Measurements from ENCODE around the gene KRTAP20-1. TPM values are rescaled to one million over a fixed set of nuclear protein-coding genes. Genes with fewer than 3 reads are reported as not detected.

Gene KRTAP20-1
- total RNA-seq, 2 donors from 2014 or later = not detected

GRCh38 chr21:30634906-30635305, 18.7 kb downstream of the KRTAP20-1 start, which contains the start of gene KRTAP20-2:
Gene KRTAP20-2 (plus strand): TSS chr21:30635206. CDS start chr21:30635264, 58 bp downstream.
- TF ChIP-seq, protein P1, sequence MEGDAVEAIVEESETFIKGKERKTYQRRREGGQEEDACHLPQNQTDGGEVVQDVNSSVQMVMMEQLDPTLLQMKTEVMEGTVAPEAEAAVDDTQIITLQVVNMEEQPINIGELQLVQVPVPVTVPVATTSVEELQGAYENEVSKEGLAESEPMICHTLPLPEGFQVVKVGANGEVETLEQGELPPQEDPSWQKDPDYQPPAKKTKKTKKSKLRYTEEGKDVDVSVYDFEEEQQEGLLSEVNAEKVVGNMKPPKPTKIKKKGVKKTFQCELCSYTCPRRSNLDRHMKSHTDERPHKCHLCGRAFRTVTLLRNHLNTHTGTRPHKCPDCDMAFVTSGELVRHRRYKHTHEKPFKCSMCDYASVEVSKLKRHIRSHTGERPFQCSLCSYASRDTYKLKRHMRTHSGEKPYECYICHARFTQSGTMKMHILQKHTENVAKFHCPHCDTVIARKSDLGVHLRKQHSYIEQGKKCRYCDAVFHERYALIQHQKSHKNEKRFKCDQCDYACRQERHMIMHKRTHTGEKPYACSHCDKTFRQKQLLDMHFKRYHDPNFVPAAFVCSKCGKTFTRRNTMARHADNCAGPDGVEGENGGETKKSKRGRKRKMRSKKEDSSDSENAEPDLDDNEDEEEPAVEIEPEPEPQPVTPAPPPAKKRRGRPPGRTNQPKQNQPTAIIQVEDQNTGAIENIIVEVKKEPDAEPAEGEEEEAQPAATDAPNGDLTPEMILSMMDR (IDR thresholded peaks at IDR 0.05) = no peak
- no peaks in the 10 kb centered on the region for H3K27me3 ChIP-seq (replicated peaks; ENCODE audit: insufficient read depth)
- no peaks in the 10 kb centered on the region for H3K9me3 ChIP-seq
- no peak within 1 kb of the TSS for H3K4me3 ChIP-seq
- no peak for DNase-seq (ENCODE audit: low spot score)
- no peaks in the 10 kb centered on the region for H3K4me1 ChIP-seq (ENCODE audit: control insufficient read depth in 1 of 2, low read depth in 2 of 2)
- no peak within 1 kb of the TSS for H3K27ac ChIP-seq
- ATAC-seq (ENCODE audit: insufficient number of reproducible peaks, low FRiP score, low read depth) = no peak
- H3K36me3 ChIP-seq = no peaks in the 10 kb centered on the region

GRCh38 chr21:30638686-30639085, 22.5 kb downstream of the KRTAP20-1 start:
- H3K36me3 ChIP-seq = no peaks in the 10 kb centered on the region
- H3K27me3 ChIP-seq (replicated peaks; ENCODE audit: insufficient read depth) = no peaks in the 10 kb centered on the region
- no peak for DNase-seq (ENCODE audit: low spot score)
- H3K4me3 ChIP-seq = no peak overlapping the region
- H3K4me1 ChIP-seq (ENCODE audit: control insufficient read depth in 1 of 2, low read depth in 2 of 2) = no peaks in the 10 kb centered on the region
- no peak overlapping the region for H3K27ac ChIP-seq
- TF ChIP-seq, protein P1 (IDR thresholded peaks at IDR 0.05) = no peak
- no peaks in the 10 kb centered on the region for H3K9me3 ChIP-seq
- no peak for ATAC-seq (ENCODE audit: insufficient number of reproducible peaks, low FRiP score, low read depth)

- ATAC-seq (ENCODE audit: insufficient number of reproducible peaks, low FRiP score, low read depth) (no peak), DNase-seq (ENCODE audit: low spot score) (no peak)
- TF ChIP-seq, protein P1 (IDR thresholded peaks at IDR 0.05) = no peak
Measured at GRCh38 chr21:30642564-30642963, 26.3 kb downstream of the KRTAP20-1 start, which contains the start of gene KRTAP20-3. Gene KRTAP20-3 (plus strand): TSS chr21:30642864.

GRCh38 chr21:30646904-30647414, 30.7 kb downstream of the KRTAP20-1 start:
- no peaks in the 10 kb centered on the region for H3K9me3 ChIP-seq
- H3K4me1 ChIP-seq (ENCODE audit: control insufficient read depth in 1 of 2, low read depth in 2 of 2) = no peaks in the 10 kb centered on the region
- no peaks in the 10 kb centered on the region for H3K36me3 ChIP-seq
- TF ChIP-seq, protein P1 (IDR thresholded peaks at IDR 0.05) = no peak
- H3K4me3 ChIP-seq = no peak overlapping the region
- H3K27me3 ChIP-seq (replicated peaks; ENCODE audit: insufficient read depth) = no peaks in the 10 kb centered on the region
- no peak overlapping the region for H3K27ac ChIP-seq
- no peak for DNase-seq (ENCODE audit: low spot score)
- ATAC-seq (ENCODE audit: insufficient number of reproducible peaks, low FRiP score, low read depth) = no peak

More at GRCh38 chr21:30642564-30642963, 26.3 kb downstream of the KRTAP20-1 start, which contains the start of gene KRTAP20-3:
- Histone ChIP-seq H3K4me3 (no peak within 1 kb of the TSS), H3K27ac (no peak within 1 kb of the TSS), H3K27me3 (replicated peaks; ENCODE audit: insufficient read depth) (no peaks in the 10 kb centered on the region), H3K4me1 (ENCODE audit: control insufficient read depth in 1 of 2, low read depth in 2 of 2) (no peaks in the 10 kb centered on the region), H3K9me3 (no peaks in the 10 kb centered on the region), H3K36me3 (no peaks in the 10 kb centered on the region)

DNA sequence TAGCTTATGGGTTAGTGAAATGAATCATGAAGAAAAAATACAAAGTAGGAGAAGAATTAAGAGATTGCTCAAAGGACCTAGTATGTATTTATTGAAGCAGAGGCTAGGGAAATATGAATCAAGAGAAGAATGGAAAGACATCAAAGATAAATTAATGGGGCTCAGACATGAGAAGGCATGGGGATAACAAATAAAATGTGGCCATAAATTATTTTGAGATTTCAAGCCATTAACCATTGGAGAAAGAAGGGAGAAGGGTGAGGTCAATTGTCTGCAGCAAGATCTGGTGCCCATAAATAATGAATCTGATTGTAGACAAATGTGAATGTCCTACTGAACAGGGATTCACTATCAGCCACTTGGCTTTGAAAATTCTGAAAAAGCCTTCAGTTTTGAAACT, 36.7 kb downstream of the KRTAP20-1 start:
- Histone ChIP-seq H3K27me3 (replicated peaks; ENCODE audit: insufficient read depth) (no peaks in the 10 kb centered on the region), H3K4me1 (ENCODE audit: control insufficient read depth in 1 of 2, low read depth in 2 of 2) (no peaks in the 10 kb centered on the region), H3K36me3 (no peaks in the 10 kb centered on the region), H3K4me3 (no peak overlapping the region), H3K9me3 (no peaks in the 10 kb centered on the region), H3K27ac (no peak overlapping the region)
- TF ChIP-seq, protein P1 (IDR thresholded peaks at IDR 0.05) = no peak
- no peak for DNase-seq (ENCODE audit: low spot score)
- no peak for ATAC-seq (ENCODE audit: insufficient number of reproducible peaks, low FRiP score, low read depth)

Other genes with a start within 250 kb of the KRTAP20-1 start
- not detected for gene KRTAP13-2, start 244.2 kb upstream of the KRTAP20-1 start, total RNA-seq
- gene KRTAP13-1, start 220.4 kb upstream of the KRTAP20-1 start, total RNA-seq = not detected
- gene KRTAP13-3, start 190.5 kb upstream of the KRTAP20-1 start, total RNA-seq = not detected
- gene KRTAP13-4, start 186.2 kb upstream of the KRTAP20-1 start, total RNA-seq = not detected
- gene KRTAP15-1, start 176.2 kb upstream of the KRTAP20-1 start, total RNA-seq = not detected
- gene KRTAP19-1, start 136.1 kb upstream of the KRTAP20-1 start, total RNA-seq = not detected
- not detected for gene KRTAP19-2, start 129.0 kb upstream of the KRTAP20-1 start, total RNA-seq
- gene KRTAP19-3, start 124.4 kb upstream of the KRTAP20-1 start, total RNA-seq = not detected
- not detected for gene KRTAP19-4, start 119.3 kb upstream of the KRTAP20-1 start, total RNA-seq
- not detected for gene KRTAP19-5, start 114.3 kb upstream of the KRTAP20-1 start, total RNA-seq
- not detected for gene KRTAP19-6, start 74.6 kb upstream of the KRTAP20-1 start, total RNA-seq
- gene KRTAP19-7, start 55.1 kb upstream of the KRTAP20-1 start, total RNA-seq = not detected
- gene KRTAP22-2, start 26.0 kb upstream of the KRTAP20-1 start, total RNA-seq = not detected
- gene KRTAP6-3, start 24.0 kb upstream of the KRTAP20-1 start, total RNA-seq = not detected
- gene KRTAP6-2, start 17.5 kb upstream of the KRTAP20-1 start, total RNA-seq = not detected
- gene KRTAP22-1, start 15.3 kb upstream of the KRTAP20-1 start, total RNA-seq = not detected
- not detected for gene KRTAP6-1, start 2.5 kb upstream of the KRTAP20-1 start, total RNA-seq
- not detected for gene KRTAP20-4, start 4.2 kb downstream of the KRTAP20-1 start, total RNA-seq
- not detected for gene KRTAP20-2, start 18.8 kb downstream of the KRTAP20-1 start, total RNA-seq
- not detected for gene KRTAP20-3, start 26.4 kb downstream of the KRTAP20-1 start, total RNA-seq
- gene KRTAP21-3, start 102.4 kb downstream of the KRTAP20-1 start, total RNA-seq = not detected
- not detected for gene KRTAP21-2, start 130.8 kb downstream of the KRTAP20-1 start, total RNA-seq
- not detected for gene KRTAP21-1, start 139.0 kb downstream of the KRTAP20-1 start, total RNA-seq
- gene KRTAP8-1, start 196.8 kb downstream of the KRTAP20-1 start, total RNA-seq = not detected
- not detected for gene KRTAP7-1, start 213.3 kb downstream of the KRTAP20-1 start, total RNA-seq